Left lung (tissue), 10 donors: Measurements from ENCODE around the gene BORCS6. TPM values are rescaled to one million over a fixed set of nuclear protein-coding genes. Genes with fewer than 3 reads are reported as not detected.

Experiments used
- ATAC-seq: fragments of 200-7000 bp; cut with Tn5 transposase; one replicate; pipeline ENCODE4 v1.9.1; 2020; ENCODE audit warnings: moderate library complexity
- DNase-seq, 4 donors: peaks; one replicate each; pipeline ENCODE4 v3.0.0-alpha.2; 2013 to 2020
- H3K27ac ChIP-seq, 2 donors: fragments of 200-600 bp; sonication (generic) in 1 of 2; one replicate each; pipeline versions ENCODE4 v1.5.0 to v1.8.0; 2020 to 2021
- H3K27me3 ChIP-seq, 2 donors: fragments of 200-600 bp; sonication (generic) in 1 of 2; one replicate each; pipeline versions ENCODE4 v1.5.0 to v1.8.0; 2020 to 2021
- H3K36me3 ChIP-seq, 2 donors: fragments of 200-600 bp; sonication (generic) in 1 of 2; one replicate each; pipeline versions ENCODE4 v1.5.0 to v1.8.0; 2020 to 2021
- H3K4me1 ChIP-seq, 2 donors: fragments of 200-600 bp; one replicate each; pipeline ENCODE4 v1.8.0; 2021
- H3K4me3 ChIP-seq, 2 donors: fragments of 200-600 bp; sonication (generic) in 1 of 2; one replicate each; pipeline versions ENCODE4 v1.5.0 to v1.8.0; 2020 to 2021; ENCODE audit warnings: mild to moderate bottlenecking in 1 of 2
- H3K9me3 ChIP-seq, 2 donors: fragments of 200-600 bp; sonication (generic) in 1 of 2; one replicate each; pipeline versions ENCODE4 v1.5.0 to v1.8.0; 2020 to 2021
- intact Hi-C, 2 donors: fragments of 100-400 bp; cut with DNase I; formaldehyde crosslinking; loops; one replicate each; pipeline versions ENCODE4 v1.11.2 to v1.14.2; 2022
- polyA plus RNA-seq, 6 donors: library from polyadenylated mRNA; unstranded; fragments of 120-200 nt; gene quantifications; one replicate each; pipeline ENCODE4 v1.2.1, GENCODE V29; 2013; ENCODE audit not compliant: insufficient read length in 6 of 6
- total RNA-seq, 2 donors: library from RNA; stranded (reverse); fragmentation: NEBNext Ultra II Directional; extraction: Animal tissue kit (Norgen Biotek cat#: 25700); gene quantifications; one replicate each; pipeline ENCODE4 v1.2.1, GENCODE V29; 2021
- TF ChIP-seq, protein P1 (sequence below), 2 donors: fragments of 200-600 bp; sonication (generic) in 1 of 2; IDR thresholded peaks; one replicate each; pipeline versions ENCODE4 v1.5.0 to v1.8.0; 2021; ENCODE audit warnings: antibody characterized with exemption in 2 of 2
- donor health status: DM: no; HTN: yes; CAD: no.
- donor health status: DM: no; HTN: no; CAD: no.

Gene BORCS6
- total and polyA plus RNA-seq, 8 donors = 2.4 to 10.6 (median 3.3) TPM

DNA sequence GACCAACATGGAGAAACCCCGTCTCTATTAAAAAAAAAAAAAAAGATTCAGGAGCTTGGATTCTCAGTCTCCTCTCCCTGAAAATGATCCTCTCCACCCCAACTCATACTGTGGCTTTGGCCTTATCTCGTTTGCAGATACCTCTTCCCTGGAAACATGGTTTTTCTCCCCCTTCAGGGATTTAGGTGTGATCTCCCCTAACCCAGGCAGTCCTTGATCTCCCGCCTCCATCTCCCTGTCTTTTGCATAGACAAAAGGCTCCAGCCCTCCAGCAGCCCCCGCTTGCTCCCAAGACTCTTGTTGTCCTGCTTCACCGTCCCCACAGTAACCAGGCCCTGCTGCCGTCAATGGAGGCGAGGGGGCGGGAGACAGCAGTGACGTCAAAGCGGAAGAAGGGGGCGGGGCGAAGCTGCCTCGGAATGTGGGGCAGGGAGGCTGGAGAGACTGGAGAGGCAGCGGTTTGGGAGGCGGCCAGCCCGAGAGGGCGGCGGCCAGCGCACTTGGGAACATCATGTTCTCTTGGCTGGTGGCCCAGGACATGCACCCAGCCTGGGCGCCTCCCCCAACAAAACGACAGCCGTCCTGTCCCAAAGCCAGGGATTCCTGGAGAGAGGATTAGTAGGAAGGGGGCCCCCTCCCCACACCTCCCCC is 35.9 kb downstream of the BORCS6 start:
- H3K36me3 ChIP-seq = peaks cover 0 to 24% of the 10 kb centered on the region in 2 donors
- H3K4me3 ChIP-seq = peak overlapping the region; percentile 74 to 88
- H3K9me3 ChIP-seq = no peaks in the 10 kb centered on the region
- intact Hi-C loops = no loop called here
- ATAC-seq (peak; percentile 49), DNase-seq (peak; percentile 99 to 100 (median 99))
- no peaks in the 10 kb centered on the region for H3K27me3 ChIP-seq
- peak overlapping the region; percentile 97 to 100 for H3K27ac ChIP-seq
- TF ChIP-seq, protein P1, sequence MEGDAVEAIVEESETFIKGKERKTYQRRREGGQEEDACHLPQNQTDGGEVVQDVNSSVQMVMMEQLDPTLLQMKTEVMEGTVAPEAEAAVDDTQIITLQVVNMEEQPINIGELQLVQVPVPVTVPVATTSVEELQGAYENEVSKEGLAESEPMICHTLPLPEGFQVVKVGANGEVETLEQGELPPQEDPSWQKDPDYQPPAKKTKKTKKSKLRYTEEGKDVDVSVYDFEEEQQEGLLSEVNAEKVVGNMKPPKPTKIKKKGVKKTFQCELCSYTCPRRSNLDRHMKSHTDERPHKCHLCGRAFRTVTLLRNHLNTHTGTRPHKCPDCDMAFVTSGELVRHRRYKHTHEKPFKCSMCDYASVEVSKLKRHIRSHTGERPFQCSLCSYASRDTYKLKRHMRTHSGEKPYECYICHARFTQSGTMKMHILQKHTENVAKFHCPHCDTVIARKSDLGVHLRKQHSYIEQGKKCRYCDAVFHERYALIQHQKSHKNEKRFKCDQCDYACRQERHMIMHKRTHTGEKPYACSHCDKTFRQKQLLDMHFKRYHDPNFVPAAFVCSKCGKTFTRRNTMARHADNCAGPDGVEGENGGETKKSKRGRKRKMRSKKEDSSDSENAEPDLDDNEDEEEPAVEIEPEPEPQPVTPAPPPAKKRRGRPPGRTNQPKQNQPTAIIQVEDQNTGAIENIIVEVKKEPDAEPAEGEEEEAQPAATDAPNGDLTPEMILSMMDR (IDR thresholded peaks at IDR 0.05) = no peak
- peaks cover 31 to 83% of the 10 kb centered on the region in 2 donors for H3K4me1 ChIP-seq

DNA sequence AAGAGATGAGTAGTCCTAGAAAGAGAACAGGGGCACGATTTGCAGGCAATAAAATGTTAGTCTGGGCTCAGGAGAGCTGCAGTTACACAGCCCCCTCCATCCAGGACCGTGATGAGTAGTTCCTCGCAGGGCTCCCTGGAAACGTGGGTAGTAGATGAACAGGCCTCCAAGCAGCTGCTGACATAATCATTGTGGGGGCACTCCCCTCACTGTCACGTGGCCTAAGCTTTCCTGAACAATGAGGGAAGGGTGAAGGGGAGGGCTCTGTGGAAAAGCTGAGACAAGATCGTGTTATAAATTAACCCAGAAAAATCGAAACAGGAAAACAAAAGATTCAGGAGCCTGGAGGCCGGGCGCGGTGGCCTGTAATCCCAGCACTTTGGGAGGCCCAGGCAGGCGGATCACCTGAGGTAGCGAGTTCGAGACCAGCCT is 36.4 kb downstream of the BORCS6 start:
- ATAC-seq (peak; percentile 21), DNase-seq (peak; percentile 45 to 91 (median 80))
- Histone ChIP-seq H3K4me1 (peaks cover 31 to 78% of the 10 kb centered on the region in 2 donors), H3K27ac (peak overlapping the region; percentile 97 to 100), H3K36me3 (peaks cover 0 to 28% of the 10 kb centered on the region in 2 donors), H3K9me3 (no peaks in the 10 kb centered on the region), H3K4me3 (peak overlapping the region; percentile 13 to 88), H3K27me3 (no peaks in the 10 kb centered on the region)
- TF ChIP-seq, protein P1 (IDR thresholded peaks at IDR 0.05) = no peak
- intact Hi-C loops = no loop called here

DNA sequence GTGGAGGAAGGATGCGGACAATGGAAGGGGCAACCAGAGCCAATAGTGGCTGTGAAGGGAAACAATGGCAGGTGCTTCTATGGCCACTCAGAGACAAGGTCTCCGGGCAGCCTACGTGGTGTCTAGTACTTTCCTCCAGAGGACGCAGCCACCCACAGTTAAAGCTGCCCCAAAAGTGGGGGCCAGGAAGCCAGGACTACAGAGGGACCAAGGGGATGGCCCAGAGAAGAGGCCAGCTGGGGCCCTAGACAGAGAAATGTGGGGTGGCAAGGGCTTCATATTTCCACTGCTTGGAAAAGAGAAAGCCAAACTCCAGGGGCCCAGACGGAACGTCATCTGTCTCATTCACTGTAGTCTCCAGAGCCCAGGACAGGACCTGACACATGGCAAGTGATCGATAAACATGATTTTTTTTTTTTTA is 36.9 kb downstream of the BORCS6 start:
- TF ChIP-seq, protein P1 (IDR thresholded peaks at IDR 0.05) = no peak
- Histone ChIP-seq H3K4me1 (peaks cover 31 to 75% of the 10 kb centered on the region in 2 donors), H3K9me3 (no peaks in the 10 kb centered on the region), H3K27me3 (no peaks in the 10 kb centered on the region), H3K36me3 (peaks cover 0 to 28% of the 10 kb centered on the region in 2 donors), H3K27ac (peak overlapping the region; percentile 97 to 100), H3K4me3 (peak overlapping the region in 1 of 2 donors; percentile 88)
- ATAC-seq (no peak), DNase-seq (peak in 1 of 4 donors; percentile 36)
- intact Hi-C loops = no loop called here

DNA sequence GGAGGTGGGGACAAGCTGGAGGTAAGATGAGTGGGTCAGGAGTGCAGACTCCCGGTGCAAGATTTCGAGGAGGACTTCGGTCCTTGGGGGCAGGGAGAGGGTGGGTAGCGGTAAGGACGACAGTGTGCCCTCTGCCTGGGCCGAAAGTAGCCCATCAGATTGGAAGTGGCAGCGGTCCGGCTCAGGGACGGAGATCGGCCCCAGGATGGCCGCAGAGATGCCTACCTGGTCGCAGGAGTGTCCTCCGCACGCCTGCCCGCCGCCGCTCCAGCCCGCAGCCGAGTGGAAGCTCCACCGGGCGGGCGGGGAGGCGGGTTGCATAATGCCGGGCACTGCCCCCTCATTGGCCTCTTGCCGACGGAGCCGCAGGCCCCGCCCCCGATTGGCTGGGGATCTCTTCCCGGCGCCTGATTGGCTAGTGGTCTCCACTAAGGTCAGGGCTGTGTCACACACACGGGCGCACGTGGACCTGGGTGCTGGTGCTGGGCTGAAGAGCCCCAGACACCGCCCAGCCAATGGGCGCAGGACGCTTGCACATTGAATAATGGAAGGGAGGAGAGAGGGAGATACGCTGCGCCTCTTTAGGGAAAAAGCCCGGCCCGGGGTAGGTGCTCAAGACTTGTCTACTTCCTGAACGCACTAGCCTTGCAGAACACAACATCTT is 37.7 kb downstream of the BORCS6 start, which contains the start of gene PER1:
TSS of gene PER1 (minus strand) at position 293 of the 664 bp plus-strand sequence. CDS start 1,698 bp downstream, outside the sequence.
- Histone ChIP-seq H3K4me3 (peak within 1 kb of the TSS; percentile 74 to 88), H3K4me1 (peaks cover 31 to 75% of the 10 kb centered on the region in 2 donors), H3K36me3 (peaks cover 0 to 36% of the 10 kb centered on the region in 2 donors), H3K9me3 (no peaks in the 10 kb centered on the region), H3K27ac (peak within 1 kb of the TSS; percentile 97 to 100), H3K27me3 (no peaks in the 10 kb centered on the region)
- TF ChIP-seq, protein P1 (IDR thresholded peaks at IDR 0.05) = no peak
- intact Hi-C loops = no loop called here
- ATAC-seq = peak; percentile 52
- peak; percentile 83 to 99 (median 96) for DNase-seq

DNA sequence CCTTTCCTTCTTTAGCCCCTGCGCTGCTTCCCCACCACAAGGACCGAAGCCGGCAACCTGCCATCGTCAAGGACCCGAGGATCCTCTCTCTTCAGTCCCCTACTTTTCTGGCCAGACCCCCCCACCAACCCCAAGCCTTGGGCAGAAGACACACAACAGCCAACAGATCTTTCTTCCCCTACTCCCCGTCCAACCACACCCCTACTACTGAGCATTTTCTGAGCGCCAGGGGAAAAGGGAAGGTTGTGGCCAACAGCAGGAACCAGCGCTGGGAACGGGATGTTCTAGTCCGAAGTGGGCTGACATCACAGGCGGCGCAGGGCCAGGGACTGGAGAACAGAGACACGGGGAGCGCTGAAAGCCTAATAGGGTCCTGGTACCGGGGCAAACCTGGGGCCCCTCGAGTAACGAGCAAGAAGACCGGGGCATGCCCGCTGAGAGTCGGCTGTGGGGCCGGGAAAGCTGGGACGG is 38.3 kb downstream of the BORCS6 start:
- Histone ChIP-seq H3K4me3 (peak overlapping the region; percentile 74 to 88), H3K9me3 (no peaks in the 10 kb centered on the region), H3K27ac (peak overlapping the region; percentile 97 to 100), H3K36me3 (peaks cover 0 to 42% of the 10 kb centered on the region in 2 donors), H3K27me3 (no peaks in the 10 kb centered on the region), H3K4me1 (peaks cover 26 to 69% of the 10 kb centered on the region in 2 donors)
- TF ChIP-seq, protein P1 (IDR thresholded peaks at IDR 0.05) = no peak
- peak; percentile 1 for ATAC-seq
- intact Hi-C loops = no loop called here
- DNase-seq = peak; percentile 75 to 91 (median 82)
